HG03469 (cell line): ENCODE measurements around the gene SLC37A2.
"Not testable (repeated sequence)": the region's sequence is repeated elsewhere in the genome, so short reads cannot be mapped to it uniquely, and the experiment has no call there.

Experiments
- ATAC-seq: cut with Tn5 transposase; IDR thresholded peaks from one replicate; pipeline ENCODE4 v1.9.1; 2021; ENCODE audit warnings: mild to moderate bottlenecking, moderate library complexity, moderate number of reproducible peaks; ENCODE audit not compliant: unreplicated experiment

The SLC37A2 gene

DNA sequence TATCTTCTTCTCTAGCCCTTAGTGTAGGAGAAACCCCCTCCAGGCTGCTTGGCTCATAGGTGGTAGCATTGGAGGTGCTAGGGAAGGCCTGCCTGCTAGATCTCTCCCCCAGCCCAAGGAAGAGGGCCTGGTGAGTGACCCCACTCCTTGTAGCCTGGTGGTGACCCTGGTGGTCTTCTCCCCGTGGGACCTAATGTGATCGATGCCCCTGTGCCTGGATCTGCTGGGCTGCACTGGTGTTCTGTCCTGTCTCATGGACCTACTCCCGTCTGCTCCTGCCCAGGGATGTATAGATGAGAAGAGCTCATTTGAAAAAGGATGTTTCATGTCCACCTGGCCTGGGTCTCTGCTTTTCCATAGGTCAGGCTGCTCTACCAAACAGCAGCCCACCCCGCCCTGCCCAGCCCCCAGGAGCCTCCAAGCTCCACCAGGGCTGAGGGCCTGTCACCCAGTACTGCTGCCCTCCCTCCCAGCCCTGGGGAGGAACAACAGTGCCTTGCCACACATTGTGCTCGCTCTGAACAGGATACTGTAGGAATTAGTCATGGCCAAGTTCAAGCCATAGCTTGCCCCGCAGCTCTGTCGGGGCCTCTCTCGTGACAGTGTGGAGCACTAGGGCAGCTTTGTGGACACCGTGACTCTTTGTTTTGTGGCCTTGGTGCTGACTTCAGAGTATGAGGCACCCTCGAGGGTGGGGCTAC, 19.7 kb downstream of the SLC37A2 start:
- ATAC-seq = no peak

- ATAC-seq = no peak
These were observed 20.4 kb downstream of the SLC37A2 start for GRCh38 chr11:125083312-125084056.

GRCh38 chr11:125084057-125084416, 20.9 kb downstream of the SLC37A2 start:
- no peak for ATAC-seq

DNA sequence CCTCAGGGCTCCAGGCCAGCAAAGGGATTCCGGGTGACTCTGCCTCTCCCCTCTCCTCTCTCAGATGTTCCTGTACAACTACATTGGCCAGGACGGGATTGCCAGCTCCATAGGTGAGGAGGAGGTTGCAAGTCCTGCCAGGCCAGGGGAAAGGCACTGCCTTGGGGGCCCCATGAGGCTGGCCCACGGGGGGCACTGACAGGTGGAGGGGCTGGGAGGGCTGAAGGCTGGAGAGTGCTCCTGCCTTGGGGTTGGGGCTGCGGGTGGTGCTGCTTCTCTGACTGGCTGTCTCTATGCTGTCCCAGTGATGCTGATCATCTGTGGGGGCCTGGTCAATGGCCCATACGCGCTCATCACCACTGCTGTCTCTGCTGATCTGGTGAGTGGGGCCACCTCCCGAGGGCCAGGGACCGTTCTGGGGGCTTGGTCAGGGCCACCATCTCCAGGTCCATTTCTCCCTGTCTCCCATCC, 21.7 kb downstream of the SLC37A2 start:
- no peak for ATAC-seq

DNA sequence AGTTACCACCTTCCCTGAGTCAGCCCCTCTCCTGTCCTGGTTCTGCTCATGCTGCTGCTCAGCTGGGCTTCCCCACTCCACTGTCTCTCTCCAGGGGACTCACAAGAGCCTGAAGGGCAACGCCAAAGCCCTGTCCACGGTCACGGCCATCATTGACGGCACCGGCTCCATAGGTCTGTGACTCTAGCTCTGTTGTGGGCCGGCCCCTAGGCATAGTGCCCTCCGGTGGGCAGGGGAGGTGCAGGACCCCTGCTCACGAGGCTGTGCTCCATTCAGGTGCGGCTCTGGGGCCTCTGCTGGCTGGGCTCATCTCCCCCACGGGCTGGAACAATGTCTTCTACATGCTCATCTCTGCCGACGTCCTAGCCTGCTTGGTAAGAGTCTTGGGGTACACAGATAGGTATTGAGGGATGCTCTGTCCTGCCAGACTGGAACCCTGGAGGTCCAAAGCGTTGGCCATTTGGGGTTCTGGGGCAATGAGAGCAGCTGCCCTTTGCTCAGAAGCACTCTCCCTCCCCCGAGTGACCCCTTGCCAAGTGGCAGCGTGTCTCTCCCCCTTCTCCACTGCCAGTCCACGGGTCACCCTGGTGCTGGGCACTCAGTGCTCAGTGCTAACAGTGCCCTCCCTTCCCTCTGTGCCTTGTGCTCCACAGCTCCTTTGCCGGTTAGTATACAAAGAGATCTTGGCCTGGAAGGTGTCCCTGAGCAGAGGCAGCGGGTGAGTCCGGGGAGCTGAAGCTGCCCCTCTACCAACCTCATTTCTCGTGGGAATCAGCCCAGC, 22.4 kb downstream of the SLC37A2 start:
- ATAC-seq = no peak

DNA sequence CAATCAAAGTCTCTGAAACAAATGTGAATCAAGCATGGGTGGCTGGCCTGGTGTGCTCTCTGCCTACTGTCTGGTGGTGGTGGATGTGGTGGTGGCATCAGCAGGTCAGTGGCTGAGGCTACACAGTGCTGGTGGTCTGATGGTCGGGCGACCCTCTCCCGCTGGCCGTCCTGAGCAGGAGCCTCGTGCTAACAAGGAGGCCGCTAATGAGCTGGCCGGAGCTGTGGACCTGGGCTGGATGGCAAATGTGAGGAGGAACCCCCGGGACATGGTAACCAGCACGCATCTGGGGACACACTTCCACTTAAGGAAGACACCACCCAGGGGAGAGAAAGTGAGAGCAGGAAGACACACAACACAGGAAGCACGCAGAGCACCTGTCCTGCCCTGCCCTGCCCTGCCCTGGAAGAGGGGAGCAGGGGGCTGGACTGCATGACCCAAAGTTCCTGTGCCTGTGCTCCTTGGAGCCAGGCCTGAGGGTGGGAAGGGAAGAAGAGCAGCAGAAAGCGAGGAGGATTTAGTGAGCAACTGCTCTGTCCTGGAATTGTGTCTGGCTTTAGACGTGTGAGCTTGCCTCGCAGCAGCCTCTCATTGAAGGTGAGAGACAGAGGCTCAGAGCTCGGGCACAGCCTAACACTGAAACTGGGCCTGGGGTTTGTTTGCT, 23.7 kb downstream of the SLC37A2 start:
- ATAC-seq = no peak

DNA sequence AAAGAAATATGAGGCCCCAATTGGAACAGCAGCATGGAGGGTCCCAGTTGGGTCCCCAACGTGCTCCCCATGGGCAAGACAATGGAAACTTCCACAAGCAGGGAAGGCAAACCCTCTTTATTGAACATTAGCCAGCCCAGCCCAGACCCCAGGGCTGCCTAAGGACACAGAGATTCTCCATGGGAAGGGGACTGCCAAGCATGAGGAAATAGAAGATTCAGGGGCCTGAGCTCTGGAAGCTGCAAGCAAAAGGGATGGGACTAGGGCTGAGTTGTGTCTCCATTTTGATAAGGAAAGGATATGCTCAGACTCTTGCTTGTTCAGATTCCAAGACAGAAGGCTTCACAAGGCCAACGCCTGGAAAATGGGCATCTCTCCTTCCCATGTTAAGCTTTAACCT, 25.0 kb downstream of the SLC37A2 start:
- no peak for ATAC-seq

- no peak for ATAC-seq
These were observed 25.7 kb downstream of the SLC37A2 start for GRCh38 chr11:125088576-125089455.

GRCh38 chr11:125089481-125089880, 26.4 kb downstream of the SLC37A2 start:
- not testable (repeated sequence) for ATAC-seq

DNA sequence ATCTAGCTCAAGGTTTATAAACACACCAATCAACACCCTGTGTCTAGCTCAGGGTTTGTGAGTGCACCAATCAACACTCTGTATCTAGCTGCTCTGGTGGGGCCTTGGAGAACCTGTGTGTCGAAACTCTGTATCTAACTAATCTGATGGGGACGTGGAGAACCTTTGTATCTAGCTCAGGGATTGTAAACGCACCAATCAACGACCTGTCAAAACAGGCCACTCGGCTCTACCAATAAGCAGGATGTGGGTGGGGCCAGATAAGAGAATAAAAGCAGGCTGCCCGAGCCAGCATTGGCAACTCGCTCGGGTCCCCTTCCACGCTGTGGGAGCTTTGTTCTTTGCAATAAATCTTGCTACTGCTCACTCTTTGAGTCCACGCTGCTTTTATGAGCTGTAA, 27.0 kb downstream of the SLC37A2 start:
- ATAC-seq = not testable (repeated sequence)

GRCh38 chr11:125090816-125091215, 27.7 kb downstream of the SLC37A2 start:
- no peak for ATAC-seq

GRCh38 chr11:125091247-125091876, 28.3 kb downstream of the SLC37A2 start:
- no peak for ATAC-seq

DNA sequence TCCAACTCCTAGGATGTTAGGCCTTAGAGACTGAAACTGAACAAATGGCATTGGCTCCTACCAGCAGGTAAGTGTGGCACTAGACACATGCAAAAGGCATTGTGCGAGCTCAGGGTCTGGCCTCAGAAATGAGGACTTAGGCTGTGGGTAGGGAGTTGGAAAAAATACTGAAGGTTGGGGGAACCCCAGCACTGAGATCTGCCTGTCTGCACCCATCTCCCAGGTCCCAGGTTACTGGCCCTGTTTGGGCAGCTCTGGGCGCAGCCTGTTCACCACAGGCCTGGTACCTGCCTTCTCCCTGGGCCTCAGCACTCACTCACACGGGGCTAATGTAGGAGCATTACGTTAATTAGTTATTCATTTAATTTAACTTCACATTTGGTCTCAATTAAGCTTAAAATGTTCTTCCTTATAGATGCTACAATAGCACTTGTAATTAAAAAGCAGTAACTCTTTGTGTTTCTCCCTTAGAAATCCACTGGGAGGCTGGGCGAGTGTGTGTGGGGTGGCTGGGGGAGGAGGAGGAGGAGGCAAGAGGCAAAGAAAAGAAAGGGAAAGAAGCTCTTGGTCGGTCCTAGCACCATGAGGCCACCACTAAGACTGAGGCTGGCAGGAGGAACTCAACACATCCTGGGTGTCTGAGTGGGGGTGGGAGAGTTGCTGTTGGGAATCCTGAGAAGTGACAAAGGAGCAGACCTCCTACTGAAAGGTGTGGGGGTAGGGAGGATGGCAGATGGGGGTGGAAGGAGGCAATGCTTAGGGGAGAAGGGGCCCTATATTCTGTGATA, 29.0 kb downstream of the SLC37A2 start:
- ATAC-seq = no peak

DNA sequence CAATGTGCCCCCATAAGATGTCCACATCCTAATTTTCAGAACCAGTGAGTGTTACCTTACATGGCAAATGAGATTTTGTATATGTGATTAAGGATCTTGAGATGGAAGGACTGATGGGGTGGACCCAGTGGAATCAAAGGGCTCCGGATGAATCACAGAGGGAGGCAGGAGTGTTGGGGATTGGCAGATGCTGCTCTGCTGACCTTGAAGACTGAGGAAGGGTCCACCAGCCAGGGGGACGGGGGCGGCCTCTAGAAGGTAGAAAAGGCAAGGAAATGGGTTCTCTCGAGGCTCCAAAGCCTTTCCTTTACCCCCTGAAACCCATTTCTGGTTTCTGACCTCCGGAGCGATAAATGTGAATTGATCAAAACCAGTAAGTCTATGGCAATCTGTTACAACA, 29.6 kb downstream of the SLC37A2 start:
- ATAC-seq = no peak

- no peak for ATAC-seq
These were observed 30.4 kb downstream of the SLC37A2 start for GRCh38 chr11:125093502-125093901.

GRCh38 chr11:125094731-125095130, 31.6 kb downstream of the SLC37A2 start:
- ATAC-seq = no peak

DNA sequence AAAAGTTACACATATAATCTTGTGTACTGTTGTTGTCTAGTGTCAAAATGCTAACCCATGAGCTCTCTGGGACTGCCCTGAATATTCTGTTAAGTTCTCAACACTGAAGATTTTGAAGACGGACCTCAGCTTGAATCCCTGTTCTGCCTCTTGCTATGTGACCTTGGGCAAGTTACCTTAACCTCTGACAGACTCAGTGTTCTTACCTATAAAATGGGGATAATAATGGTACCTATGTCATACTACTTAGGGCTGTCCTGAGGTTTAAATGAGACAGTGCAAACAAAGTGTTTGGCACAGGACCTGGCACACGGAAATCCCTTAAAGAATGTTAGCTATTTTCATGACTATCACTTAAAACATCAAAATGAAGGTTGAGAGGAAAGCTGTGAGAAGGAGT, 37.0 kb downstream of the SLC37A2 start:
- no peak for ATAC-seq

GRCh38 chr11:125101596-125101995, 38.5 kb downstream of the SLC37A2 start:
- ATAC-seq = no peak

DNA sequence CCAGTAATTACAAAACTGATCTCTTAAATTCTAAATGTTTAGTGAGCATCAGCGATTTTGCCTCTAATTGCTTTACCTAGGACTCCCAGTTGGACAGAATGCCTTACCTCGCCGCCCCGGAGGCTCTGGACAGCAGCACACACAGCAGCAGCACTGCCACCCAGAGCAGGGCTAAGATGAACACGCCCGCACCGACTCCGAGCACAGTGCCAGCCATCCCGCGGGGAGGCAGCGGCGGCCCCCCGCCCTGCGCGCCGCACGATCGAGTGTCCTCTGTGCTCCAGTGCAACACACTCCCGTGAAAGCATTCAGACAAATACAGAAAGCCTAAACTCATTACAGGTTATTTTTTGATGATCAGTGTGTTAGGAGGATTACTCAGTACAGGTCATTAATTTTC, 38.9 kb downstream of the SLC37A2 start:
- no peak for ATAC-seq
